Measurements from ENCODE around the gene FBXW2. TPM values are rescaled to one million over a fixed set of nuclear protein-coding genes. Genes with fewer than 3 reads are reported as not detected.

FBXW2 gene
- total and polyA plus RNA-seq, 10 of the 15 experiments (the other 5 are each of a cell fraction or from before 2014, with no cell fraction given): 2.9 to 56.9 (median 39.1) TPM

DNA sequence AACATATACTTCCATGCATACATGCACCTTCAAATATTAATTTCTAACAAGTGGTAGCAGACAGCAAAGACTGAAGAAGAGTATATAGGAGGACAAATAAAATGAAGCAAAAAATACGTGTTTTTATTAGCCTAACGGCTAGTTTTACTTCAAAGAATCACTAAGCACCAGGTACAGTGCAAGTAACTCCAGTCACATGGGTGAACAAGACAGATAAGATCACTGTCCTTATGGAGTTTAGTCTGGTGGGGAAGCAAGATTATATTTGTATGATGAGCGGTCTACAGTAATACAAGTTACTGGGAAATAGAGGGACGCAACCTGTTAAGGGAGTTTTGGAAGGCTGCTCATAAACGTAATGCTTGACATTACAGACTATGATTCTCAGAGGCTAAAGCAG is 16.0 kb downstream of the FBXW2 start:
- SMC1A ChIA-PET (ENCODE audit: uncharacterized antibody, unreplicated experiment): interaction anchor here (0.6 to 1.1 kb wide), 2 partner anchors 10 to 1067 kb away, joined by 3 to 4 read pairs; no protein-coding TSS in a partner anchor
- TF ChIP-seq ZSCAN29 (IDR thresholded peaks at IDR 0.05) (no peak), WRNIP1 (IDR thresholded peaks at IDR 0.05; ENCODE audit: borderline replicate concordance, low read depth, low read length) (no peak), RFX5 (IDR thresholded peaks at IDR 0.05; ENCODE audit: low read depth, low read length) (no peak), SREBF1 (IDR thresholded peaks at IDR 0.05; ENCODE audit: low read length) (no peak)
- TF ChIP-seq, protein P1, sequence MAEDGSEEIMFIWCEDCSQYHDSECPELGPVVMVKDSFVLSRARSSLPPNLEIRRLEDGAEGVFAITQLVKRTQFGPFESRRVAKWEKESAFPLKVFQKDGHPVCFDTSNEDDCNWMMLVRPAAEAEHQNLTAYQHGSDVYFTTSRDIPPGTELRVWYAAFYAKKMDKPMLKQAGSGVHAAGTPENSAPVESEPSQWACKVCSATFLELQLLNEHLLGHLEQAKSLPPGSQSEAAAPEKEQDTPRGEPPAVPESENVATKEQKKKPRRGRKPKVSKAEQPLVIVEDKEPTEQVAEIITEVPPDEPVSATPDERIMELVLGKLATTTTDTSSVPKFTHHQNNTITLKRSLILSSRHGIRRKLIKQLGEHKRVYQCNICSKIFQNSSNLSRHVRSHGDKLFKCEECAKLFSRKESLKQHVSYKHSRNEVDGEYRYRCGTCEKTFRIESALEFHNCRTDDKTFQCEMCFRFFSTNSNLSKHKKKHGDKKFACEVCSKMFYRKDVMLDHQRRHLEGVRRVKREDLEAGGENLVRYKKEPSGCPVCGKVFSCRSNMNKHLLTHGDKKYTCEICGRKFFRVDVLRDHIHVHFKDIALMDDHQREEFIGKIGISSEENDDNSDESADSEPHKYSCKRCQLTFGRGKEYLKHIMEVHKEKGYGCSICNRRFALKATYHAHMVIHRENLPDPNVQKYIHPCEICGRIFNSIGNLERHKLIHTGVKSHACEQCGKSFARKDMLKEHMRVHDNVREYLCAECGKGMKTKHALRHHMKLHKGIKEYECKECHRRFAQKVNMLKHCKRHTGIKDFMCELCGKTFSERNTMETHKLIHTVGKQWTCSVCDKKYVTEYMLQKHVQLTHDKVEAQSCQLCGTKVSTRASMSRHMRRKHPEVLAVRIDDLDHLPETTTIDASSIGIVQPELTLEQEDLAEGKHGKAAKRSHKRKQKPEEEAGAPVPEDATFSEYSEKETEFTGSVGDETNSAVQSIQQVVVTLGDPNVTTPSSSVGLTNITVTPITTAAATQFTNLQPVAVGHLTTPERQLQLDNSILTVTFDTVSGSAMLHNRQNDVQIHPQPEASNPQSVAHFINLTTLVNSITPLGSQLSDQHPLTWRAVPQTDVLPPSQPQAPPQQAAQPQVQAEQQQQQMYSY (CRISPR knock-in tag; IDR thresholded peaks at IDR 0.05): no peak
- TF ChIP-seq, protein P2, sequence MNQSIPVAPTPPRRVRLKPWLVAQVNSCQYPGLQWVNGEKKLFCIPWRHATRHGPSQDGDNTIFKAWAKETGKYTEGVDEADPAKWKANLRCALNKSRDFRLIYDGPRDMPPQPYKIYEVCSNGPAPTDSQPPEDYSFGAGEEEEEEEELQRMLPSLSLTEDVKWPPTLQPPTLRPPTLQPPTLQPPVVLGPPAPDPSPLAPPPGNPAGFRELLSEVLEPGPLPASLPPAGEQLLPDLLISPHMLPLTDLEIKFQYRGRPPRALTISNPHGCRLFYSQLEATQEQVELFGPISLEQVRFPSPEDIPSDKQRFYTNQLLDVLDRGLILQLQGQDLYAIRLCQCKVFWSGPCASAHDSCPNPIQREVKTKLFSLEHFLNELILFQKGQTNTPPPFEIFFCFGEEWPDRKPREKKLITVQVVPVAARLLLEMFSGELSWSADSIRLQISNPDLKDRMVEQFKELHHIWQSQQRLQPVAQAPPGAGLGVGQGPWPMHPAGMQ (IDR thresholded peaks at IDR 0.05; ENCODE audit: borderline replicate concordance): no peak
- TF ChIP-seq, protein P3, sequence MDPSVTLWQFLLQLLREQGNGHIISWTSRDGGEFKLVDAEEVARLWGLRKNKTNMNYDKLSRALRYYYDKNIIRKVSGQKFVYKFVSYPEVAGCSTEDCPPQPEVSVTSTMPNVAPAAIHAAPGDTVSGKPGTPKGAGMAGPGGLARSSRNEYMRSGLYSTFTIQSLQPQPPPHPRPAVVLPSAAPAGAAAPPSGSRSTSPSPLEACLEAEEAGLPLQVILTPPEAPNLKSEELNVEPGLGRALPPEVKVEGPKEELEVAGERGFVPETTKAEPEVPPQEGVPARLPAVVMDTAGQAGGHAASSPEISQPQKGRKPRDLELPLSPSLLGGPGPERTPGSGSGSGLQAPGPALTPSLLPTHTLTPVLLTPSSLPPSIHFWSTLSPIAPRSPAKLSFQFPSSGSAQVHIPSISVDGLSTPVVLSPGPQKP (IDR thresholded peaks at IDR 0.05; ENCODE audit: low read depth, low read length): no peak
- Histone ChIP-seq H3K27ac (ENCODE audit: control insufficient read depth, insufficient read depth) (no peak overlapping the region), H3K9me3 (replicated peaks; ENCODE audit: control insufficient read depth, insufficient read depth, low read length) (no peaks in the 10 kb centered on the region), H3K36me3 (ENCODE audit: control insufficient read depth in 2 of 2, insufficient read depth in 2 of 2, low read length in 1 of 2) (peaks cover 1 to 31% of the 10 kb centered on the region in 2 experiments), H2AFZ (ENCODE audit: control insufficient read depth, low read depth, low read length) (no peak overlapping the region), H3K79me2 (ENCODE audit: control insufficient read depth, insufficient read depth, low read length) (no peaks in the 10 kb centered on the region; the same call in 1 of the 2 replicates), H4K20me1 (ENCODE audit: control insufficient read depth, insufficient read depth) (no peaks in the 10 kb centered on the region), H3K9ac (ENCODE audit: control insufficient read depth, insufficient read depth, low read length) (no peak overlapping the region), H3K4me2 (ENCODE audit: control insufficient read depth, insufficient read depth) (no peak overlapping the region), H3K27me3 (replicated peaks in 1 of 2; ENCODE audit: control insufficient read depth in 2 of 2, insufficient read depth in 2 of 2, low read length in 1 of 2) (no peaks in the 10 kb centered on the region), H3K4me3 (no peak overlapping the region), H3K4me1 (ENCODE audit: control insufficient read depth, insufficient read depth, low read length) (no peaks in the 10 kb centered on the region)
- ATAC-seq (no peak), FAIRE-seq (no peak), DNase-seq (ENCODE audit: low read depth, low spot score) (no peak)
- BruUV-seq (replicated peaks): no TSS peak
- RAD21 ChIA-PET (ENCODE audit: unreplicated experiment): no interaction called here
- in situ Hi-C loops (cut with MboI): no loop called here
- CTCF ChIA-PET: interaction anchor here (1.2 to 1.3 kb wide), 2 partner anchors 10 to 19 kb away, joined by 3 read pairs; no protein-coding TSS in a partner anchor
- intact Hi-C loops (cut with micrococcal nuclease; ENCODE audit: unreplicated experiment): no loop called here
- POLR2A ChIA-PET: no interaction called here
- WGBS (ENCODE audit: insufficient coverage, insufficient replicate concordance, low lambda C conversion rate, missing lambda C conversion rate): 96% methylated on average over 5 of the region's 5 CpGs

Measured in GM12878 (cell line).